Fibroblast of lung (primary cell): Measurements from ENCODE around the gene VPS51. TPM values are rescaled to one million over a fixed set of nuclear protein-coding genes. Genes with fewer than 3 reads are reported as not detected.

Experiments used
- DNase-seq, 2 donors: peaks; one replicate each; pipeline versions ENCODE4 v3.0.0 to v3.0.0-alpha.2; 2010; ENCODE audit warnings: low read depth in 2 of 2
- H2AFZ ChIP-seq: 2 replicates; pipeline ENCODE4 v1.5.1; 2012; ENCODE audit warnings: low read length, control low read depth, inconsistent platforms
- H3K27ac ChIP-seq: 2 replicates; pipeline ENCODE4 v1.5.1; 2011; ENCODE audit warnings: low read length, control low read depth; ENCODE audit not compliant: insufficient read depth
- H3K27me3 ChIP-seq: 2 replicates; pipeline ENCODE4 v1.5.1; 2011; ENCODE audit warnings: mild to moderate bottlenecking, low read length; ENCODE audit not compliant: control insufficient read depth, insufficient read depth
- H3K36me3 ChIP-seq: 2 replicates; pipeline ENCODE4 v1.5.1; 2011; ENCODE audit warnings: low read length; ENCODE audit not compliant: control insufficient read depth, insufficient read depth
- H3K4me1 ChIP-seq: 2 replicates; pipeline ENCODE4 v1.5.1; 2011; ENCODE audit warnings: low read length; ENCODE audit not compliant: control insufficient read depth, insufficient read depth; ENCODE audit errors: extremely low read depth
- H3K4me2 ChIP-seq: 2 replicates; pipeline ENCODE4 v1.5.1; 2011; ENCODE audit warnings: low read length, control low read depth; ENCODE audit not compliant: insufficient read depth; ENCODE audit errors: extremely low read depth
- H3K4me3 ChIP-seq, 4 experiments: fragments of 200-600 bp in 1 of 4; sonication (generic) in 1 of 4; replicated peaks in 1 of 4; 2 replicates each; pipeline ENCODE4 v1.5.1; 2011 to 2016; ENCODE audit warnings: low read length in 4 of 4, low read depth in 3 of 4, mild to moderate bottlenecking in 3 of 4, control low read depth in 2 of 4, inconsistent platforms in 1 of 4, mixed read lengths in 1 of 4; ENCODE audit not compliant: insufficient read depth in 1 of 4; ENCODE audit errors: control extremely low read depth in 1 of 4
- H3K79me2 ChIP-seq: 2 replicates; pipeline ENCODE4 v1.5.1; 2012; ENCODE audit warnings: mild to moderate bottlenecking, low read length, inconsistent platforms; ENCODE audit not compliant: control insufficient read depth, insufficient read depth
- H3K9ac ChIP-seq: 2 replicates; pipeline ENCODE4 v1.5.1; 2011; ENCODE audit warnings: mild to moderate bottlenecking, low read length, control low read depth; ENCODE audit not compliant: insufficient read depth
- H3K9me3 ChIP-seq: 2 replicates; pipeline ENCODE4 v1.5.1; 2012; ENCODE audit warnings: low read depth, low read length; ENCODE audit not compliant: control insufficient read depth, insufficient read depth
- H4K20me1 ChIP-seq: 2 replicates; pipeline ENCODE4 v1.5.1; 2011; ENCODE audit warnings: low read length; ENCODE audit not compliant: control insufficient read depth, insufficient read depth; ENCODE audit errors: extremely low read depth
- CTCF ChIP-seq, 2 donors: IDR thresholded peaks in 1 of 2; conservative IDR thresholded peaks in 1 of 2; 1 replicate in 1 of 2; 2 replicates in 1 of 2; pipeline ENCODE4 v1.5.1; 2011 to 2012; ENCODE audit warnings: low read length in 2 of 2, control low read depth in 1 of 2, inconsistent platforms in 1 of 2, low read depth in 1 of 2, mild to moderate bottlenecking in 1 of 2
- EZH2 ChIP-seq: IDR thresholded peaks from 2 replicates; pipeline ENCODE4 v1.5.1; 2012; ENCODE audit warnings: low read length, control low read depth, mild to moderate bottlenecking; ENCODE audit errors: missing control alignments
- polyA plus RNA-seq, 2 donors: library from polyadenylated mRNA; depleted of rRNA in 1 of 2; stranded (reverse) in 1 of 2; unstranded in 1 of 2; fragments of >200 nt; gene quantifications; 2 replicates each; pipeline ENCODE4 v1.2.1, GENCODE V29; 2011 to 2012; ENCODE audit warnings: missing spikeins in 1 of 2
- total RNA-seq: library from RNA; depleted of rRNA; stranded (reverse); fragments of >200 nt; gene quantifications from 2 replicates; pipeline ENCODE4 v1.2.1, GENCODE V29; 2014

VPS51 gene
- total and polyA plus RNA-seq, 2 donors (not counting 1 experiment from before 2014, with no cell fraction given): 22.0 to 144 TPM

GRCh38 chr11:65066315-65066714 is 29.7 kb upstream of the VPS51 start:
- H3K9ac ChIP-seq: no peak overlapping the region
- no peaks in the 10 kb centered on the region for H3K36me3 ChIP-seq
- no peaks in the 10 kb centered on the region for H4K20me1 ChIP-seq
- no peak overlapping the region for H3K4me3 ChIP-seq
- H2AFZ ChIP-seq: no peak overlapping the region
- H3K79me2 ChIP-seq: no peaks in the 10 kb centered on the region
- no peak for DNase-seq
- no peaks in the 10 kb centered on the region for H3K27me3 ChIP-seq
- no peaks in the 10 kb centered on the region for H3K4me1 ChIP-seq
- no peaks in the 10 kb centered on the region for H3K9me3 ChIP-seq
- H3K27ac ChIP-seq: no peak overlapping the region
- H3K4me2 ChIP-seq: no peak overlapping the region
- TF ChIP-seq CTCF (conservative IDR thresholded peaks at IDR 0.05 in 1 of 2, IDR thresholded peaks at IDR 0.05 in 1 of 2; ENCODE audit: low read depth in 1 of 2, low read length in 2 of 2): no peak
- TF ChIP-seq EZH2: no peak

- Histone ChIP-seq H3K36me3 (no peaks in the 10 kb centered on the region), H3K9ac (no peak overlapping the region), H3K27ac (no peak overlapping the region), H4K20me1 (no peaks in the 10 kb centered on the region), H3K4me2 (no peak overlapping the region), H3K4me3 (no peak overlapping the region), H3K79me2 (no peaks in the 10 kb centered on the region), H2AFZ (no peak overlapping the region), H3K9me3 (no peaks in the 10 kb centered on the region), H3K4me1 (no peaks in the 10 kb centered on the region), H3K27me3 (no peaks in the 10 kb centered on the region)
- DNase-seq: no peak
- TF ChIP-seq EZH2 (no peak), CTCF (conservative IDR thresholded peaks at IDR 0.05 in 1 of 2, IDR thresholded peaks at IDR 0.05 in 1 of 2; ENCODE audit: low read depth in 1 of 2, low read length in 2 of 2) (no peak)
These were observed 29.2 kb upstream of the VPS51 start for GRCh38 chr11:65066805-65067291.

GRCh38 chr11:65067446-65067845 is 28.6 kb upstream of the VPS51 start:
- Histone ChIP-seq H3K27ac (no peak overlapping the region), H3K79me2 (no peaks in the 10 kb centered on the region), H4K20me1 (no peaks in the 10 kb centered on the region), H3K4me2 (no peak overlapping the region), H2AFZ (no peak overlapping the region), H3K9ac (no peak overlapping the region), H3K4me1 (no peaks in the 10 kb centered on the region), H3K27me3 (no peaks in the 10 kb centered on the region), H3K4me3 (no peak overlapping the region), H3K36me3 (no peaks in the 10 kb centered on the region), H3K9me3 (no peaks in the 10 kb centered on the region)
- no peak for TF ChIP-seq CTCF (conservative IDR thresholded peaks at IDR 0.05 in 1 of 2, IDR thresholded peaks at IDR 0.05 in 1 of 2; ENCODE audit: low read depth in 1 of 2, low read length in 2 of 2)
- no peak for TF ChIP-seq EZH2
- DNase-seq: no peak
